Gastroesophageal sphincter (tissue), 4 donors: Measurements from ENCODE around the gene CMBL. TPM values are rescaled to one million over a fixed set of nuclear protein-coding genes. Genes with fewer than 3 reads are reported as not detected.
A peak's percentile ranks its signal among the peaks of the same experiment; 100 is the strongest.

ENCODE experiments used
- ATAC-seq: fragments of 150-250 bp; one replicate; pipeline ENCODE4 v1.9.1; 2016; ENCODE audit warnings: mild to moderate bottlenecking, moderate library complexity
- H3K27ac ChIP-seq, 4 donors: fragments of 200-600 bp; sonication (generic) in 3 of 4; 1 replicate in 3 of 4; 2 replicates in 1 of 4; pipeline ENCODE4 v1.5.1; 2016 to 2019
- H3K27me3 ChIP-seq: fragments of 200-600 bp; sonication (generic); one replicate; pipeline ENCODE4 v1.5.1; 2019
- H3K36me3 ChIP-seq, 2 donors: fragments of 200-600 bp; sonication (generic); one replicate each; pipeline ENCODE4 v1.5.1; 2019; ENCODE audit warnings: control low read depth in 1 of 2
- H3K4me1 ChIP-seq, 3 donors: fragments of 200-600 bp; sonication (generic); 1 replicate in 2 of 3; 2 replicates in 1 of 3; pipeline ENCODE4 v1.5.1; 2016 to 2019; ENCODE audit warnings: control low read depth in 2 of 3
- H3K4me3 ChIP-seq, 2 donors: fragments of 200-600 bp; sonication (generic); one replicate each; pipeline ENCODE4 v1.5.1; 2019; ENCODE audit warnings: mild to moderate bottlenecking in 1 of 2, moderate library complexity in 1 of 2
- H3K9me3 ChIP-seq, 3 donors: fragments of 200-600 bp; sonication (generic); one replicate each; pipeline ENCODE4 v1.5.1; 2017 to 2019; ENCODE audit warnings: control low read depth in 2 of 3
- EP300 ChIP-seq: sonication (generic); formaldehyde crosslinking; IDR thresholded peaks from one replicate; pipeline ENCODE4 v1.6.1; 2017; ENCODE audit warnings: antibody characterized with exemption, mild to moderate bottlenecking
- POLR2A ChIP-seq, 2 donors: fragments of 450-650 bp; IDR thresholded peaks; one replicate each; pipeline ENCODE4 v1.6.1; 2017; ENCODE audit warnings: antibody characterized with exemption in 2 of 2, mild to moderate bottlenecking in 2 of 2, moderate library complexity in 1 of 2
- POLR2AphosphoS5 ChIP-seq: sonication (generic); formaldehyde crosslinking; IDR thresholded peaks from one replicate; pipeline ENCODE4 v1.6.1; 2017; ENCODE audit warnings: antibody characterized with exemption
- WGBS, 2 donors: methylation state at CpG; one replicate each; pipeline ENCODE4 v1.1.5; 2018; ENCODE audit warnings: low coverage in 1 of 2; 5-methylcytosine and 5-hydroxymethylcytosine counted together
- total RNA-seq, 4 donors: library from RNA; depleted of rRNA; stranded (reverse); fragments of >200 nt; gene quantifications; one replicate each; pipeline ENCODE4 v1.1.0, GENCODE V29; 2016
- TF ChIP-seq, protein P1 (sequence below), 4 experiments: fragments of 200-600 bp in 2 of 4; fragments of 450-650 bp in 2 of 4; sonication (generic) in 1 of 4; IDR thresholded peaks; one replicate each; pipeline ENCODE4 v1.5.1; 2017 to 2019; ENCODE audit warnings: antibody characterized with exemption in 4 of 4, mild to moderate bottlenecking in 2 of 4, moderate library complexity in 2 of 4

Gene CMBL
- total RNA-seq, 4 donors from 2014 or later, result 2.2 to 7.7 (median 4.4) TPM

DNA sequence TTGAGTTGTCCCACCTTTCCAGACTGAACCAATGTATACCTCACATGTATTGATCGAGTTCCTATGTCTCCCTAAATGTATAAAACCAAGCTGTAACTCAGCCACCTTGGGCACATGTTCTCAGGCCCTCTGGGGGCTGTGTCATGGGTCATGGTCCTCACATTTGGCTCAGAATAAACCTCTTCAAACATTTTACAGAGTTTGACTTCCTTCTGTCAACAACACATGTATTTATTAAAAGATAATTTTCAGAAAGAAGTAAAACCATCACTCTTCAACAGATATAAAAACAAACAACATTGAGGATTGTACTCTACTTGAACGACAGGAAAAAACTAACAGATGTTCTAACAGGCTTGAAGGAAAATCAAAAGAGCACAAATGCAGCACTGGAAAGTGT lies 4.5 kb downstream of the CMBL start:
- H3K36me3 ChIP-seq, result peaks cover 0 to 5% of the 10 kb centered on the region in 2 donors
- no peaks in the 10 kb centered on the region for H3K9me3 ChIP-seq
- H3K27me3 ChIP-seq, result no peaks in the 10 kb centered on the region
- H3K4me3 ChIP-seq, result no peak overlapping the region
- H3K27ac ChIP-seq, result no peak overlapping the region
- WGBS, 2 donors, result 66 to 96% methylated on average over 2 of the region's 2 CpGs
- H3K4me1 ChIP-seq, result peaks cover 0 to 21% (median 0%) of the 10 kb centered on the region in 3 donors
- TF ChIP-seq, protein P1, sequence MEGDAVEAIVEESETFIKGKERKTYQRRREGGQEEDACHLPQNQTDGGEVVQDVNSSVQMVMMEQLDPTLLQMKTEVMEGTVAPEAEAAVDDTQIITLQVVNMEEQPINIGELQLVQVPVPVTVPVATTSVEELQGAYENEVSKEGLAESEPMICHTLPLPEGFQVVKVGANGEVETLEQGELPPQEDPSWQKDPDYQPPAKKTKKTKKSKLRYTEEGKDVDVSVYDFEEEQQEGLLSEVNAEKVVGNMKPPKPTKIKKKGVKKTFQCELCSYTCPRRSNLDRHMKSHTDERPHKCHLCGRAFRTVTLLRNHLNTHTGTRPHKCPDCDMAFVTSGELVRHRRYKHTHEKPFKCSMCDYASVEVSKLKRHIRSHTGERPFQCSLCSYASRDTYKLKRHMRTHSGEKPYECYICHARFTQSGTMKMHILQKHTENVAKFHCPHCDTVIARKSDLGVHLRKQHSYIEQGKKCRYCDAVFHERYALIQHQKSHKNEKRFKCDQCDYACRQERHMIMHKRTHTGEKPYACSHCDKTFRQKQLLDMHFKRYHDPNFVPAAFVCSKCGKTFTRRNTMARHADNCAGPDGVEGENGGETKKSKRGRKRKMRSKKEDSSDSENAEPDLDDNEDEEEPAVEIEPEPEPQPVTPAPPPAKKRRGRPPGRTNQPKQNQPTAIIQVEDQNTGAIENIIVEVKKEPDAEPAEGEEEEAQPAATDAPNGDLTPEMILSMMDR (IDR thresholded peaks at IDR 0.05), result no peak
- no peak for TF ChIP-seq EP300
- no peak for TF ChIP-seq POLR2A (IDR thresholded peaks at IDR 0.05)
- TF ChIP-seq POLR2AphosphoS5, result no peak
- no peak for ATAC-seq

DNA sequence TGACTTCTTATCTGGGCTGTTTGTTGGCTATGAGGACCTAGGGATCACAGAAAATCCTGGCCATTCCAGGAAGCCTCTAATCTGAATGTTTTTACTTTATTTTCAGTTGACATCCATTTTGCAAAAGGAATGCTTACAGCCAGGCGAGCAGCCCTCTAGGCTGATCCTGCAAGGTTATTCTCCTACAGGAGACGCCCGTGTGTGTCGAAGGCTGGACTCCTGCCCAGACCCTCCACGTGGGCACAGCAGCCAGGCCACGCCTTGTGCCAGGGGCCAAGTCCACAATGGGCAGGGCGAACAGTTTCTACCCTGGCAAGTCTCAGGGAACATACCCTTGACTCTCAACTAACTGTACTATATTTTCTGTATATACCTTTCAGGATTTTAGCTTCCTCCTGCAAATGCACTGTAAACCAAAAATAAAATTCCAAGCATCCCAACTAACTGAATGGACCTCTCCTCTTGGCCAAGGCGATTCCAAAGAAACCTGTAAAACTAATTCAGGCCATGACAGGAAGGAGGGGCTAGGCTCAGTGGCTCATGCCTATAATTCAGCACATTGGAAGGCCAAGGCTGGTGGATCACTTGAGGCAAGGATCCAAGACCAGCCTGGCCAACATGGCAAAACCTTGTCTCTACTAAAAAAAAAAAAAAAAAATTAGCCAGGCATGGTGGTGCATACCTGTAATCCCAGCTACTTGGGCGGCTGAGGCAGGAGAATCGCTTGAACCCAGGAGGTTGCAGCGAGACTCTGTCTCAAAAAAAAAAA lies 5.7 kb downstream of the CMBL start:
- ATAC-seq, result peak; percentile 68
- Histone ChIP-seq H3K36me3 (peaks cover 0 to 5% of the 10 kb centered on the region in 2 donors), H3K4me1 (peaks cover 0 to 20% (median 0%) of the 10 kb centered on the region in 3 donors), H3K9me3 (no peaks in the 10 kb centered on the region), H3K27me3 (no peaks in the 10 kb centered on the region), H3K27ac (peak overlapping the region in 1 of 4 donors; percentile 49), H3K4me3 (no peak overlapping the region)
- 90 to 100% methylated on average over 3 to 4 of the region's 11 CpGs for WGBS, 2 donors
- TF ChIP-seq POLR2A (IDR thresholded peaks at IDR 0.05) (no peak), EP300 (no peak), POLR2AphosphoS5 (peak; percentile 12)
- TF ChIP-seq, protein P1 (IDR thresholded peaks at IDR 0.05), result no peak

DNA sequence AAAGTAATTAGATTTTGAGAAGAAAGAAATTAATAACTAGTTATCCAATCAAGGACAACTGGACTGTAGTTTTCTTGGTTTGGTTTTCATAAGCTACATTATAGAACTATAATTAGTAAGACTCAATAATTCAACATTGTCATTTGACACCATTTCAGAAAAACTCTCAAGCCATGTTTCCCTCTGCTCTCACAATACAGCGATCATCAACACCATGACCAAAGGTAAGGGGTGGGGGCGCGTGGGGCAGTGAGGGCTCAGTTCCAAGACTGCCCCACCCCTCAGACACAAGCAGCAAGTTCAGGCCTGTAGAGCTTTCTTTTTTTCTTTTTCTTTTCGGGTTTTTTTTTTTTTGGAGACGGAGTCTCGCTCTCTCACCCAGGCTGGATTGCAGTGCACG lies 6.4 kb downstream of the CMBL start:
- WGBS, 2 donors, result 72% methylated on average over 5 of the region's 7 CpGs; no CpG with 5 or more reads in 1 of the 2 donors
- Histone ChIP-seq H3K36me3 (peaks cover 0 to 5% of the 10 kb centered on the region in 2 donors), H3K4me1 (peaks cover 0 to 12% (median 0%) of the 10 kb centered on the region in 3 donors), H3K27ac (no peak overlapping the region), H3K27me3 (no peaks in the 10 kb centered on the region), H3K9me3 (no peaks in the 10 kb centered on the region), H3K4me3 (no peak overlapping the region)
- no peak for TF ChIP-seq POLR2A (IDR thresholded peaks at IDR 0.05)
- no peak for ATAC-seq

DNA sequence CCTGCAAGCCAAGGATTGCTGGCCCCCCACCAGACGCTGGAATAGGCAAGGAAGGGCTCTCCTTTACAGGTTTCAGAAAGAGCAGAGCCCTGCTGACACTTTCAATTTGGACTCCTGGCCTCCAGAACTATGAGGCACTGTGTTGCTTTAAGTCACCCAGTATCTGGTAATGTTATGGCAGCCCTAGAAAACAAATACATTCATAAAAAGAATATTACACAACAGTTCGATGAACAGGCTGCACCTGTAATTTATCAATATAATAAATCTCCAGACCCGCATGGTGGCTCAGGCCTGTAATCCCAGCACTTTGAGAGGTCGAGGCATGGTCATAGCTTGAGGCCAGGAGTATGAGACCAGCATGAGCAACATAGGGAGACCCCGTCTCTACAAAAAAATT lies 7.5 kb downstream of the CMBL start:
- TF ChIP-seq EP300 (no peak), POLR2A (IDR thresholded peaks at IDR 0.05) (no peak), POLR2AphosphoS5 (no peak)
- TF ChIP-seq, protein P1 (IDR thresholded peaks at IDR 0.05), result no peak
- whole genome bisulfite sequencing, 2 donors, result 86 to 93% methylated on average over 4 to 5 of the region's 5 CpGs

DNA sequence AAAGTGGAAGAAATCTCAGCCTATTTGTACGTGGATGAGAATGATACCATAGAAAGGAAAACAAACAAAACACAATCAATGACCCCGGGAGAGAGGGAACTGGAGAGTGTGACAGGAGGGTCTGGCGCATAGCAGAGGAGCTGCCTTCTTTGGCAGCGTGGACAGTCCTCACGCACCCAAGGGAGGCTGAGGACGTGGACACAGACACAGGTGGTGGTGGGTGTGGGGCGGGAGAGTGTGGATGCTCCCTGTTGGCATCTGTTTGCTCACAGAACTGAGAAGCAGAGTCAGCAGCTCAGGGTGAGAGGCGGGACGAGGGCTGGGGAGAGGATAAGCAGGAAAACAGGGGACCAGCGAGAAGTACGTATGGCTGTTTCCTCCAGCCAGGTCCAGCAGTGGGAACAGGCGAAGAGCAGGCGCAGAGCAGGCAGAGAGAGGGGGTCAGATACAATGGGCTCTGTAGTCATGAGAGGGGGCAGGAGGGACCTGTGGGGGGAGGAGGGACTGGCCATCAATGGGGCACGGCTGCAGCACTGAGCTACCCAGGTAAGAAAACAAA lies 10.0 kb downstream of the CMBL start:
- Histone ChIP-seq H3K4me3 (no peak overlapping the region), H3K4me1 (peaks cover 0 to 6% (median 0%) of the 10 kb centered on the region in 3 donors), H3K36me3 (peaks cover 0 to 5% of the 10 kb centered on the region in 2 donors), H3K9me3 (no peaks in the 10 kb centered on the region), H3K27me3 (no peaks in the 10 kb centered on the region), H3K27ac (no peak overlapping the region)
- WGBS, 2 donors, result 56 to 89% methylated on average over 3 to 9 of the region's 14 CpGs
- ATAC-seq, result no peak
- TF ChIP-seq EP300 (no peak), POLR2AphosphoS5 (no peak), POLR2A (IDR thresholded peaks at IDR 0.05) (no peak)
- TF ChIP-seq, protein P1 (IDR thresholded peaks at IDR 0.05), result no peak

More for the DNA sequence above, 7.5 kb downstream of the CMBL start:
- no peak overlapping the region for H3K4me3 ChIP-seq
- H3K36me3 ChIP-seq, result peaks cover 0 to 5% of the 10 kb centered on the region in 2 donors
- H3K27me3 ChIP-seq, result no peaks in the 10 kb centered on the region
- H3K9me3 ChIP-seq, result no peaks in the 10 kb centered on the region
- no peak for ATAC-seq
- H3K27ac ChIP-seq, result no peak overlapping the region
- peaks cover 0 to 6% (median 0%) of the 10 kb centered on the region in 3 donors for H3K4me1 ChIP-seq
